Measurements from ENCODE around the gene SERGEF. TPM values are rescaled to one million over a fixed set of nuclear protein-coding genes. Genes with fewer than 3 reads are reported as not detected.

Gene SERGEF
- total and polyA plus RNA-seq, 2 of the 4 experiments (the other 2 are of a cell fraction), result 12.2 to 18.1 TPM

DNA sequence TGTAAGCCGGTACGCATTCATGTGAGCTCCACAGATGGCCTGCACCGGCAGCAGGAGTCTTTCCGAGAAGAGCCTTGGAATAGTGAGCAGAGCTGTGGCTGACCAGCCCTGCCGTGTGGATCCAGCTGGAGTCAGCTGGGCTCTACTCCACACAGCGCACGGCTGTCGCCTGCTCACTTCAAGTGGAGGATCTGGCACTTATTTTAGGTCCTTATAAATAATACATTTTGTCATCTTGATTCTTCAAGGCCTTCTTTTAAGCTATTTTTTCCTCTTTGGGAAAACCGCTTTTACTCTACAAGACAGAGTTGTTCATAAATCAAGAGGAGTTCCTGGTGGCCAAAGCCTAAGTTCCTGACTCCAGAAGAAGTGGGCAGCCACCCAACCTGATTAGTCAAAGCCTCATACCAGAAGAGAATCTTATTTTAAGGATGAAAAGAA, 184.5 kb downstream of the SERGEF start:
- H2AK5ac ChIP-seq (ENCODE audit: low read depth, low read length), result no peak overlapping the region
- no peaks in the 10 kb centered on the region for H3K27me3 ChIP-seq (ENCODE audit: control insufficient read depth, insufficient read depth, low read length)
- TF ChIP-seq MAZ (IDR thresholded peaks at IDR 0.05; ENCODE audit: borderline replicate concordance, low read depth, low read length) (no peak), CEBPB (IDR thresholded peaks at IDR 0.05; ENCODE audit: low read depth, low read length) (no peak), RFX5 (IDR thresholded peaks at IDR 0.05; ENCODE audit: low read depth, low read length) (no peak), RCOR1 (IDR thresholded peaks at IDR 0.05; ENCODE audit: insufficient replicate concordance, low read length) (no peak), NFE2L2 (IDR thresholded peaks at IDR 0.05; ENCODE audit: low read depth, low read length) (no peak), RAD21 (IDR thresholded peaks at IDR 0.05; ENCODE audit: low read length) (no peak)
- TF ChIP-seq, protein P1, sequence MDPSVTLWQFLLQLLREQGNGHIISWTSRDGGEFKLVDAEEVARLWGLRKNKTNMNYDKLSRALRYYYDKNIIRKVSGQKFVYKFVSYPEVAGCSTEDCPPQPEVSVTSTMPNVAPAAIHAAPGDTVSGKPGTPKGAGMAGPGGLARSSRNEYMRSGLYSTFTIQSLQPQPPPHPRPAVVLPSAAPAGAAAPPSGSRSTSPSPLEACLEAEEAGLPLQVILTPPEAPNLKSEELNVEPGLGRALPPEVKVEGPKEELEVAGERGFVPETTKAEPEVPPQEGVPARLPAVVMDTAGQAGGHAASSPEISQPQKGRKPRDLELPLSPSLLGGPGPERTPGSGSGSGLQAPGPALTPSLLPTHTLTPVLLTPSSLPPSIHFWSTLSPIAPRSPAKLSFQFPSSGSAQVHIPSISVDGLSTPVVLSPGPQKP (IDR thresholded peaks at IDR 0.05; ENCODE audit: borderline replicate concordance, low read depth, low read length), result no peak
- intact Hi-C loops (cut with micrococcal nuclease), result loop anchor here (10.0 kb wide), 1 partner anchor 56 kb away; no protein-coding TSS in a partner anchor
- no peaks in the 10 kb centered on the region for H3K36me3 ChIP-seq (ENCODE audit: control insufficient read depth, insufficient read depth, low read length)
- no peak overlapping the region for H2BK15ac ChIP-seq (ENCODE audit: low read depth, low read length)
- H3K4me2 ChIP-seq (ENCODE audit: low read depth, low read length), result no peak overlapping the region
- H4K20me1 ChIP-seq (ENCODE audit: insufficient read depth, low read length), result peaks cover 3% of the 10 kb centered on the region; the same call in 1 of the 2 replicates
- no peak overlapping the region for H4K91ac ChIP-seq (ENCODE audit: insufficient read depth, low read depth, low read length)
- no peak overlapping the region for H3K23ac ChIP-seq (ENCODE audit: low read depth, low read length)
- H3K9me3 ChIP-seq (ENCODE audit: control insufficient read depth, insufficient read depth, low read length), result no peaks in the 10 kb centered on the region
- H2AK9ac ChIP-seq (replicated peaks; ENCODE audit: low read depth, low read length, poor library complexity), result no peak overlapping the region
- no peak overlapping the region for H3K18ac ChIP-seq (ENCODE audit: low read depth, low read length)
- no peak overlapping the region for H3K4me3 ChIP-seq (ENCODE audit: insufficient read depth, low read depth, low read length)
- ChIA-PET CTCF (interaction anchor here (1.0 to 1.5 kb wide), 4 partner anchors 10 to 145 kb away, joined by 3 to 4 read pairs (median 3); no protein-coding TSS in a partner anchor), POLR2A (ENCODE audit: unreplicated experiment) (no interaction called here)
- no peaks in the 10 kb centered on the region for H3K79me1 ChIP-seq (ENCODE audit: low read depth in 1 of 2, low read length in 2 of 2)
- no peak overlapping the region for H2BK20ac ChIP-seq (ENCODE audit: low read depth, low read length)
- H2BK5ac ChIP-seq (ENCODE audit: low read depth, low read length, poor library complexity, severe bottlenecking), result no peak overlapping the region
- H3K9ac ChIP-seq (ENCODE audit: low read depth, low read length), result no peak overlapping the region
- no peak overlapping the region for H3K4ac ChIP-seq (ENCODE audit: low read depth, low read length)
- in situ Hi-C loops (cut with MboI; ENCODE audit: low sequenced_read_pairs), result no loop called here
- dilution Hi-C loops (cut with HindIII; ENCODE audit: low sequenced_read_pairs, unreplicated experiment), result no loop called here
- H2AFZ ChIP-seq (replicated peaks; ENCODE audit: low read length, poor library complexity), result no peak overlapping the region
- H4K8ac ChIP-seq (ENCODE audit: low read depth in 2 of 2, low read length in 2 of 2), result no peak overlapping the region
- DNase-seq, result peak; percentile 59
- no peak overlapping the region for H3K56ac ChIP-seq (ENCODE audit: extremely low read depth, insufficient read depth, low read length)
- no peak overlapping the region for H2BK120ac ChIP-seq (ENCODE audit: low read depth, low read length)
- no peak overlapping the region for H4K5ac ChIP-seq (ENCODE audit: low read depth, low read length)
- no TSS peak for BruUV-seq (replicated peaks)
- peaks cover 6% of the 10 kb centered on the region for H3K4me1 ChIP-seq (ENCODE audit: control insufficient read depth, insufficient read depth, low read length)
- ATAC-seq (ENCODE audit: low read depth), result peak; percentile 72
- H3K27ac ChIP-seq (ENCODE audit: insufficient read depth, low read length), result no peak overlapping the region
- no peak overlapping the region for H3K14ac ChIP-seq (replicated peaks; ENCODE audit: low read depth, low read length)
- H3K9me1 ChIP-seq (ENCODE audit: insufficient read depth, low read length), result peaks cover 4% of the 10 kb centered on the region; the same call in 1 of the 2 replicates
- WGBS, 2 experiments (ENCODE audit: extremely low coverage in 2 of 2, insufficient read length in 1 of 2), result no CpG with 5 or more reads among the region's 9 CpGs

All from IMR-90 (cell line).